Lower leg skin (tissue), 3 donors: ENCODE measurements around the gene C1QTNF1.

ENCODE experiments used
- CTCF ChIP-seq, 3 donors: fragments of 450-650 bp; IDR thresholded peaks; one replicate each; pipeline ENCODE4 v1.5.1; 2016; ENCODE audit warnings: antibody characterized with exemption in 3 of 3, mild to moderate bottlenecking in 3 of 3, moderate library complexity in 2 of 3
- POLR2A ChIP-seq, 2 donors: fragments of 450-650 bp; IDR thresholded peaks; one replicate each; pipeline ENCODE4 v1.6.1; 2016 to 2017; ENCODE audit warnings: antibody characterized with exemption in 2 of 2, mild to moderate bottlenecking in 1 of 2, moderate library complexity in 1 of 2

GRCh38 chr17:79092567-79092966 is 68.6 kb downstream of the C1QTNF1 start:
- TF ChIP-seq POLR2A (IDR thresholded peaks at IDR 0.05) (no peak), CTCF (IDR thresholded peaks at IDR 0.05) (no peak)
